ENCODE measurements around the gene ZSWIM6.
A peak's percentile ranks its signal among the peaks of the same experiment; 100 is the strongest.

The ZSWIM6 gene

GRCh38 chr5:61331407-61332357 is at the start of gene ZSWIM6:
TSS of gene ZSWIM6 (plus strand) at chr5:61332258. CDS start at chr5:61332273, 15 bp downstream.
- peak; percentile 100 for DNase-seq (ENCODE audit: low spot score)

- no peak for DNase-seq (ENCODE audit: low spot score)
Measured at GRCh38 chr5:61283471-61283870, 48.6 kb upstream of the ZSWIM6 start.

- no peak for DNase-seq (ENCODE audit: low spot score)
Measured at GRCh38 chr5:61285531-61285930, 46.5 kb upstream of the ZSWIM6 start.

GRCh38 chr5:61286446-61287132 is 45.5 kb upstream of the ZSWIM6 start:
- DNase-seq (ENCODE audit: low spot score), result no peak

GRCh38 chr5:61287474-61287873 is 44.6 kb upstream of the ZSWIM6 start:
- no peak for DNase-seq (ENCODE audit: low spot score)

- no peak for DNase-seq (ENCODE audit: low spot score)
Measured at GRCh38 chr5:61289241-61289640, 42.8 kb upstream of the ZSWIM6 start.

GRCh38 chr5:61289669-61290306 is 42.3 kb upstream of the ZSWIM6 start:
- no peak for DNase-seq (ENCODE audit: low spot score)

GRCh38 chr5:61290791-61291210 is 41.3 kb upstream of the ZSWIM6 start:
- DNase-seq (ENCODE audit: low spot score), result no peak

- DNase-seq (ENCODE audit: low spot score), result no peak
Measured at GRCh38 chr5:61292062-61292657, 39.9 kb upstream of the ZSWIM6 start.

- DNase-seq (ENCODE audit: low spot score), result no peak
Measured at GRCh38 chr5:61293071-61293470, 39.0 kb upstream of the ZSWIM6 start.

GRCh38 chr5:61293873-61294272 is 38.2 kb upstream of the ZSWIM6 start:
- no peak for DNase-seq (ENCODE audit: low spot score)

GRCh38 chr5:61295365-61295764 is 36.7 kb upstream of the ZSWIM6 start:
- DNase-seq (ENCODE audit: low spot score), result no peak

- DNase-seq (ENCODE audit: low spot score), result no peak
Measured at GRCh38 chr5:61298066-61298465, 34.0 kb upstream of the ZSWIM6 start.

- no peak for DNase-seq (ENCODE audit: low spot score)
Measured at GRCh38 chr5:61298580-61298979, 33.5 kb upstream of the ZSWIM6 start.

- DNase-seq (ENCODE audit: low spot score), result no peak
Measured at GRCh38 chr5:61299261-61299681, 32.8 kb upstream of the ZSWIM6 start.

GRCh38 chr5:61301341-61302199 is 30.5 kb upstream of the ZSWIM6 start:
- DNase-seq (ENCODE audit: low spot score), result peak; percentile 80

- DNase-seq (ENCODE audit: low spot score), result no peak
Measured at GRCh38 chr5:61302200-61302563, 29.9 kb upstream of the ZSWIM6 start.

GRCh38 chr5:61303346-61303745 is 28.7 kb upstream of the ZSWIM6 start:
- no peak for DNase-seq (ENCODE audit: low spot score)

GRCh38 chr5:61304590-61305381 is 27.3 kb upstream of the ZSWIM6 start:
- no peak for DNase-seq (ENCODE audit: low spot score)

- no peak for DNase-seq (ENCODE audit: low spot score)
Measured at GRCh38 chr5:61306531-61307131, 25.4 kb upstream of the ZSWIM6 start.
